HG03095 (cell line): ENCODE results near the gene TMEM231.

Experiments
- ATAC-seq: cut with Tn5 transposase; IDR thresholded peaks from one replicate; pipeline ENCODE4 v1.9.1; 2021; ENCODE audit warnings: moderate library complexity; ENCODE audit not compliant: unreplicated experiment

TMEM231 gene

DNA sequence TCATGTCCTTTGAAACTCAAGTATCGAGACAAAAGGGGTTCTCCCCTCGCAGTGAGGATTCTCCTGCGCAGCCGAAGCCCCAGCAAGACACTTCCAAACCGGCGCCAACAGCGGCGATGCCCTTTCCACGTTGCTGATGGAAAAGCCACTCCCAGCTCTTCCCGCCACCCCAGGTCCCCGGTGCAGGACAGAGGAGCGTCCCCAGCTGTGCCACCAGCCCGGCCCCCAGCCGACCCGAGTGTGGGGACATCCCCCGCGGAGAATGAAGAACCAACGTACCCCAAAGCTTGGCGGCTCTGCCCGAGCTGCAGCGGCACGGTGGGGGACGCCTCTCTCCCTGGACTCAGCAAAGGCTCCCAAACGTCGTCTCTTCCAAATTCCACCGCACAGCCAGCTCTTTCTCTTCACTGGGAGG, 61.4 kb downstream of the TMEM231 start:
- no peak for ATAC-seq

DNA sequence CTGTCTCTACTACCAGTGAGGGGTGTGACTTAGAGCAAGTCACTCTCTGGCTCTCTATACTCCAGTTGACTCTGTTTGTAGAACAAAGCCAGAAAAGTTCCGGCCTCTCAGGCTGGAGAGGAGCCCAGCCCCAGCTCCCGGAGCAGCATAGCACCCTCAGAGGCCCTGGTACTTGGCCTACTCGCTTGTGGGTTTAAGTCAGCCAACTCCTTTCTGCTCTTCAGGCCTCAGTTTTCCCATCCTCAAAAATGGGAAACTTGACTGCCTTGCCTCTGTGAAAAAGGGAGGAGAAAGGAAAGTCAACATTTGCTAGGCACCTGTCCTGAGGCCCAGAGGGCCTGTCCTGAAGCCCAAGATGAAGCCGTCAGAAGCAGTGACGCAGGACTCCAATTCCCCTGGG, 61.9 kb downstream of the TMEM231 start:
- no peak for ATAC-seq

DNA sequence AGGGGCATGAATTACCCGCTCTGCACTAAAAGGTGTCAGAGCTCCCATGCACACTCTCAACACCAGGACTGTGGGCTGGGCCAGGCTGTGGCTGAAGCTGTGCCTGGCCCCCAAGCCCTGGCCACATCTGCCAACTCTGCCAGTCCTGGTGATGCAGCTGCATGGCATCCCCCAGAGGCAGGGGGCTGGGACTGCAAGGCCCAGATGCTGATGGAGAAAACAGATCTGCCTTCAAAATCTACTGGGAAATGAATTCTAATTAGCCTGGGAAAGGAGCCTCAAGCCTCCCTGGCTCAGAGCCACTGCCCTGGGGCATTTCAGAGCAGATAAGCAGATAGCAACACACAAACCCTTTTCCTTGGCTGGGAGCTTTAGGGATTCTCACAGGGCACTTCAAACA, 64.2 kb downstream of the TMEM231 start:
- no peak for ATAC-seq

DNA sequence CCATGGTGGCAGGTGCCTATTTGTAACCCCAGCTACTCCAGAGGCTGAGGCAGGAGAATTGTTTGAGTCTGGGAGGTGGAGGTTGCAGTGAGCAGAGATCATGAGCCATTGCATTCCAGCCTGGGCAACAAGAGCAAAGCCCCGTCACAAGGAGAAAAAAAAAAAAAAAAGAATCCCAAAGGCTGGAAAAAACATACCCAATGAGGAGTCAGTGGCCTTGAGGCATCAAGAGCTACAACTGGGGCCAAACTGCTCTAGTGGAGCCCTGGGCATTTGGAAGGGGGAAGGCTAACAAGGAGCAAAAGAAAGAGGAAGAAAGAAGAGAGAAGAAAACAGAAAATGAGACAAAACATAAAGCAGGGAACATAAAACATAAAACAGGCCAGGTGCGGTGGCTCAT, 67.7 kb downstream of the TMEM231 start:
- no peak for ATAC-seq
